GM19240 (cell line): ENCODE data around the gene RPLP2.

ENCODE experiments used
- DNase-seq: peaks from one replicate; pipeline ENCODE4 v3.0.0; 2011; ENCODE audit warnings: low spot score; ENCODE audit not compliant: insufficient read length

RPLP2 gene

GRCh38 chr11:849104-849824, 39.5 kb downstream of the RPLP2 start:
- no peak for DNase-seq

GRCh38 chr11:849951-850774, 40.4 kb downstream of the RPLP2 start:
- no peak for DNase-seq

DNA sequence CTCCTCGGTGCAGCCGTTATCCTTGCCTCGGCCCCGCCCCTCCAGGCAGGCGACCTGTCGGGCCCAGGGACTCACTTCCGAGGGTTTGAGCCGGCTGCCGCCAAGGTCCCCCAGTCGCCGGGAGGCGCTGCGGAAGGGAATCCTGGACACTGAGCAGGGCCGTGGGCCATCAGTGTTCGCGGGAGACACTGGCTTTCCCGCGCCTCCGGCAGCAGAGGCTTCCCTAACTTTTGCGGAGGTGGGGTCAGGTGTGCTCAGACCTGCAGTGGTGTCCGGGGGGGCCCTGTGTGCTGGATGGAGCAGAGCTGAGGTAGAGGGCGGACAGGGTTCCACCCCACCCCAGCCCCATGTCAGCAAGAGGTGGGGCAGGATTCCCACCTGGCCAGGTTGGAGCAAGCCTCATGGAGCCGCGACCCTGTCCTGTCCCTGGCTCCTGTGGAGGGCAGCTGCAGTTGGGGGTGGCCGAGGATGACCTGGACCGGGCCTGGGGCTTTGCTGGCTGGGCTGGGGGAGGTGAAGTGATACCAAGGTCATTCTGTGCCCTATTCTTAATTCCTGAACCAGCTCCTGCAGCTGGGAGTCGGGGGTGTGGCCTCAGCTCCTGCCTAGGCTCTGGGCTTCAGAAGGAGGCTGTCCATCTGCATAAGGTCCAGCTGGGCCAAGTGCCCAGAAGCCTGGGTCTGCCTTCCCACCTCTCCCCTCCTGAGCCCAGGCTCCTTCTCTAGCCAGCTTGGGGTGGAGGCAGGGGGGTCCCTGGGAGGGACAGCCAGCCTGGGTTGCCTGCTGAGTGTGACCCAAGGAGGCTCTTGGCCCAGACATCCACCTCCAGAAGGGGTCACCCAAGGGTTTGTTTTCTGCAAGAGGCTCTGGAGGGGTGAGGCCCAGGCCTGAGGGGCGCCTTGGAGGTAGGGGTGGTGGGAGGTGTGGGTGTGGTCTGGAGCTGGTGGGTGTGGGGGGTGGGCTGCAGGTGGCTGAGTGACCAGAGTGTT, 41.3 kb downstream of the RPLP2 start:
- DNase-seq, result no peak

DNA sequence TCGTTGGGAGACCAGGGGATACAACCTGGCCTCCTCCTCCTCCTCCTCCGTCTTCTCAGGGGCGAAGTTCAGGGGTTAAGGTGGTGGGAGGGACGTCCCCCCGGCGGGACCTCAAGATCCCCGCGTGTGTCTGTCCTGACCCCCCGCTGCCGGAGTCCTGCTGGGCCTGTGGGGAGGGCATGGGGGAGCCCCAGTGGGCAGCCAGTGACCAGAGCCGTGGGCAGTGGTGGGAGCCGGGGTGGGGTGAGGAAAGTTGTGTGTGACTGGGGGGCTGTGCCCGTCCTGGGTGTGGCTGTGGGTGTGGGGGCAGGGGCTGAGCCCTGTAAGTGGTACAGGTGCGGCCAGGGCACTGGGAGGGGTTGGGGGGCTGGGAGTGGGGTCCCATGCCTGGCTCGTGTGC, 43.0 kb downstream of the RPLP2 start:
- DNase-seq, result no peak

DNA sequence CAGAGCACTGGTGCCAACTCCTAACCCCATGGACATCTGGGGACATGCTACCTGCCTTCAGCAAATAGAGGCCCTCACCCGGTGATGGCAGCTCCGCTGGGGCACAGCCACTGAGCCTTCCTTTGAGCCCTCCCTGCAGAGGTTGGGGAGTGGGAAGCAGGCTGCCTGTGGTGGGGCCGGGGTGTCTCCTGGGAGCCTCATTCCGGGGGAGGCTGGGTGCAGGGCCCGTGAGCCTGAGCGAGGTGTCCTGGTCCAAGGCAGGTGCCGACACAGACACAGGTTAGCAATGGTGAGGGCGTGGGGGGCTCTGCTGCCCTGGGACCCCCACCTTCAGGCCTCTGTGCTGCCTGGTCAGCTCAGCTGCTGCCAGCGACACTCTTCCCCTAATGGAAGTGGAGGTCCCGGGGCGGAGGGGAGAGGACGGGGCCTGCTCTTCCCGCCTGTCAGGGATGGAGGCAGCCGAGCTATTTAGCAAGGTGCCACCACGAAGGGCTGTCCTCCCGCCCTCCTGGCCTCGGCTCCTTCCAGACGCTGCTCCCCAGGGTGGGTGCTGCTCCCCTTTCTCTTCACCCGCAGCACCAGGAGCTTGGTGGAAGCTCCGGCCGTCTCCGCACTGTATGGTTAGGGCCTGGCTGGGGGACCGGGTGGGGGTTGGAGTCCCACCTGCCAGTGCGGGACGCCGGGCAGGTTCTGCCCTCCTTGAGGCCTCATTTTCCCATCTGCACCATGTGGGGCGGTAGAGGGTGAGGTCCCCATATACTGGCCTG, 44.1 kb downstream of the RPLP2 start:
- no peak for DNase-seq

GRCh38 chr11:854601-855329, 45.0 kb downstream of the RPLP2 start:
- no peak for DNase-seq

DNA sequence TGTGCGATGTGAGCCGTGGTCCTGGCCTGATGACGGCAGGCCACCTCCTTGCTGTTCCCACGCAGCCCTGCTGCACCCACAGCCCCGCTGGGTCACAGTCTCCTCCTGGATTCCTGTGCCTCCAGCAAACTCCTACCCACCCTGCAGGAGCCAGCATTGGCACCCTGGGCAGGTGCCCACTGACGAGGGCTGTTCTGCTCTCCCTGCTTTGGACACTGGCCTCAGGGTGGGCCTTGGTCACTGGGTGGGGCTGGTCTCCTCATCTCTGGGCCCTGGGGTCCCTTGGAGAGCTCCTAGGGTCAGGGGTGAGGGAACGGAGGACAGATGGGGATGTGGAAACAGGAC, 45.5 kb downstream of the RPLP2 start:
- DNase-seq, result no peak

GRCh38 chr11:855796-856195, 46.0 kb downstream of the RPLP2 start:
- no peak for DNase-seq

GRCh38 chr11:856397-856796, 46.6 kb downstream of the RPLP2 start:
- no peak for DNase-seq

DNA sequence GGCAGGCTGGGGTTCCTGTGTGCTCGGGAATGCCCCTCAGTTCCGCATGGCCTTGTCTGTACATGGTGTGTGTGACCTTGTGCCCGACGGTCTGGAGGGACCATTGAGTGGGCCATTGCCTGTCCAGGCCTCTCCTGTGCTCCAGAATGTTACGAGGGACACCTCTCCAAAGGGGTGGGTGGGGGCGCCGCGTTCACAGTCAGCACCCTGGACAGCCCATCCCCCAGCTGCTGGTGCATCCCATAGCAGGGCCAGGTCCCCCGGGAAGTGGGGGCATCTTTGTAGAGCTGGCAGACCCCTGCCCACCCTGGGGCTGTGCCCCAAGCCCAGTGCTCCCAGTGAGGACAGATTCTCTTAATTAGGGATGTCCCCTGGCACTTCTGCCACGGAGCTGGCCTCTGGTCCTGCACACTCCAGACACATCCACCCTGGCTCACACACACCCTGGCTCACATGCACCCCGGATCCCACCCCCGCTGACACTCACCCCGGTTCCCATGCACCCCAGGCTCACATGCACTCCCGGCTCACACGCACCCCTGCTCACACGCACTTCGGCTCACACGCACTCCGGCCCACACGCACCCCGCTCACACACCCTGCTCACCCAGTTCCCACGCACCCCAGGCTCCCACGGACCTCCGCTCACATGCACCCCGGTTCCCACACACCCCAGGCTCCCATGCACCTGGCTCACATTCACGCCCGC, 48.4 kb downstream of the RPLP2 start:
- no peak for DNase-seq

- DNase-seq, result no peak
Measured at GRCh38 chr11:858762-859339, 49.1 kb downstream of the RPLP2 start.

DNA sequence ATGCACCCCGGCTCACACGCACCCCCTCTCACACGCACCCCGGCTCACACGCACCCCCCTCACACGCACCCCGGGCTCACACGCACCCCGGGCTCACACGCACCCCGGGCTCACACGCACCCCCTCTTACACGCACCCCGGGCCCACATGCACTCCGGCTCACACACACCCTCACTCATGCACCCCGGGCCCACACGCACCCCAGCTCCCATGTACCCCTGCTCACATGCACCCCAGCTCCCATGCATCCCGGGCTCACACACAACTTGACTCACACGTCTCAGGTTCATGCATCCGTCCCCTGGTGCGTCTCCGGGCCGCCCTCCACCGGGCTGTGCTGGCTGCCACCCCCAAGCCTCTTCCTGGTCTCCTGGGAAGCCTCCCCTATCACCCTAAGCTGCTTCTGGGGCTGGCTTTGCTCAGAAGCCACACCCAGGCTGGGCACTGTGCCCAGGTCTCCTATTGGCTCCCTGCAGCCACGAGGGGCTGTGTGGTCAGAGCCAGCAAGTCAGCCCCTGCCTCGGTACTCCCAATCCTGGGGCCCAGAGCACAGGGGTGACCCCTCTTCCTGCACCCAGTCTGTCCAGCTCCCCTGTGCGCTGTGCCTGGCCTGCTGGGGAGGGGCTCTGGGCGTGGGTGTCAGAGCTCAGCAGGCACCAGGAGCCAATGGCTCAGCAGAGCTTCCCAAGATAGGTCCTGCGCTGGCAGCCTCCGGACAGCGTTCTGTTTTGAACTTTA, 49.8 kb downstream of the RPLP2 start:
- DNase-seq, result no peak

DNA sequence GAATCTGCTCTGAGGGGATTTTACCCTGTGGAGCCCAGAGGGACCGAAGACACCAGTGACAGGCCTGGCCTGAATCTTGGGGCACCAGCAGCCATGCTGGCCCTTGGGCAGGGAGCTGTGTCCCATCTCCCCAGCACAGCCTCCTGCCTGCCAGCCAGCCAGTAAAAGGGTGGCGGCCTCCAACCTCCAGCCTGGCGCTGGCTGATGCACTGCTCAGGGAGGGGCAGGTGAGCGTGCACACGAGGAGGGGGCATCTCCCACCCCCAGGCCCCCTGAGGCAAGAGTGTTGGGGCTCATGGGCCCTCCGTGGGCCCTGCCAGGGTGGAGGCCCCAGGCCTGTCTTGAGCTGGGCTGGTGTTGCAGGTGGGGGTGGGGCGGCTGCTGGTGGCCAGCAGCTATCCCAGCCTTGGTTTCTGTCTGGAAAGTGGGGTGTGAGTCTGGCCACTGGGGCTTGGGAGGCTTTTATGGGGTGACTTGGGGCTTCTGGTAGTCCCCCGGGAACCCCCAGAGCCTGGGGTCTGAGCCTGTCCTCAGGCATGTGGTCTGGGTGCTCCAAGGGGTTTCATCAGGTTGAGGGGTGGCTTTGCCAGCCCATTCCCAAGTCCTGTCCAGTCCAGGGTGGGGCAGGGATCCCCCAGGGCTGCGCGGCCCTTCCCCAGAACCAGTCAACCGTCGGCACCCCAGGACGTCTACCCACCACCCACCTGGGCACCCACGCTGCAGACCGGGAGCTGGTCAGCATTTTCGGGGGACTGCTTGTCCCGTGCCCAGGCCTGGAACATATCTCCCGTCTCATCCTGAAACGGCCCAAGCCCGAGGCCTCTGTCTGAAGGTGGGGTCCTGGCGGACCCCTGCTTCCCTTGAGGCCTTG, 50.7 kb downstream of the RPLP2 start:
- no peak for DNase-seq

DNA sequence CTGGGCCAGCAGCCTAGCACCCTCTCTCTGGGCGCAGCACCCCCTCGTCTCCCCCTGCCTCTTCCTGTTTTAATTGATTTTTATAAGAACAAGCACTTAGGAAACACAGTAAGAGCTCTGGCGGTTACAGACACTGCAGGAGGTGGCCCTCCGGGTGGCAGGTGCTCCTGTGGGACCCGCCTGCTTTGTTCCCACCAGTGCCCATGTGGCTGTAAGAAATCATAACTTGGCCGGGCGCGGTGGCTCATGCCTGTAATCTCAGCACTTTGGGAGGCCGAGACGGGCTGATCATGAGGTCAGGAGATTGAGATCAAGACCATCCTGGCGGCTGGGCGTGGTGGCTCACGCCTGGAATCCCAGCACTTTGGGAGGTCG, 51.3 kb downstream of the RPLP2 start:
- DNase-seq, result no peak

GRCh38 chr11:862081-862661, 52.4 kb downstream of the RPLP2 start:
- DNase-seq, result no peak
